LNCaP clone FGC (cell line): ENCODE data around the gene CRYGA.
A peak's percentile ranks its signal among the peaks of the same experiment; 100 is the strongest.
"Not testable (repeated sequence)": the region's sequence is repeated elsewhere in the genome, so short reads cannot be mapped to it uniquely, and the experiment has no call there.

ENCODE experiments used
- DNase-seq: peaks from one replicate; pipeline ENCODE4 v3.0.0-alpha.2; 2011; ENCODE audit warnings: low read depth
- H3K4me3 ChIP-seq: 2 replicates; pipeline ENCODE4 v1.5.1; 2011; ENCODE audit warnings: mild to moderate bottlenecking, low read depth, low read length, control low read depth
- CTCF ChIP-seq: IDR thresholded peaks from 2 replicates; pipeline ENCODE4 v1.5.1; 2012; ENCODE audit warnings: mild to moderate bottlenecking; ENCODE audit not compliant: control insufficient read depth, insufficient read depth; ENCODE audit errors: extremely low read depth

CRYGA gene

GRCh38 chr2:208125251-208125650, 38.1 kb downstream of the CRYGA start:
- no peak for TF ChIP-seq CTCF
- DNase-seq: no peak
- no peak overlapping the region for H3K4me3 ChIP-seq

GRCh38 chr2:208124013-208124715, 39.2 kb downstream of the CRYGA start, which contains the start of gene CRYGD:
TSS of gene CRYGD (minus strand) at chr2:208124524. CDS start at chr2:208124473, 51 bp downstream.
- H3K4me3 ChIP-seq, DNase-seq: not testable (repeated sequence)

GRCh38 chr2:208122248-208122647, 41.1 kb downstream of the CRYGA start:
- DNase-seq: no peak
- no peak overlapping the region for H3K4me3 ChIP-seq
- no peak for TF ChIP-seq CTCF

- no peak for DNase-seq
- no peak for TF ChIP-seq CTCF
Measured at GRCh38 chr2:208118918-208119317, 44.5 kb downstream of the CRYGA start.

GRCh38 chr2:208117390-208117789, 46.0 kb downstream of the CRYGA start:
- DNase-seq, H3K4me3 ChIP-seq: not testable (repeated sequence)

More at GRCh38 chr2:208118918-208119317, 44.5 kb downstream of the CRYGA start:
- H3K4me3 ChIP-seq: no peak overlapping the region

GRCh38 chr2:208112969-208113368, 50.4 kb downstream of the CRYGA start:
- DNase-seq: peak; percentile 43
- no peak for TF ChIP-seq CTCF
- H3K4me3 ChIP-seq: no peak overlapping the region

GRCh38 chr2:208112273-208112745, 51.1 kb downstream of the CRYGA start:
- not testable (repeated sequence) for DNase-seq, H3K4me3 ChIP-seq
